Osteocyte (in vitro differentiated cells): ENCODE measurements around the gene TBCC. TPM values are rescaled to one million over a fixed set of nuclear protein-coding genes. Genes with fewer than 3 reads are reported as not detected.

ENCODE experiments used
- DNase-seq: peaks from one replicate; pipeline ENCODE4 v3.0.0; 2021; ENCODE audit warnings: mixed read lengths; ENCODE audit not compliant: unreplicated experiment; ENCODE audit errors: extremely low spot score
- H3K27ac Mint-ChIP-seq: one replicate; pipeline ENCODE4 v1.8.0; 2021; ENCODE audit warnings: mild to moderate bottlenecking, mixed read lengths; ENCODE audit not compliant: unreplicated experiment
- H3K27me3 Mint-ChIP-seq: one replicate; pipeline ENCODE4 v1.8.0; 2021; ENCODE audit warnings: mixed read lengths; ENCODE audit not compliant: unreplicated experiment
- H3K36me3 Mint-ChIP-seq: one replicate; pipeline ENCODE4 v1.8.0; 2021; ENCODE audit warnings: mixed read lengths; ENCODE audit not compliant: unreplicated experiment
- H3K4me1 Mint-ChIP-seq: one replicate; pipeline ENCODE4 v1.8.0; 2021; ENCODE audit warnings: mixed read lengths; ENCODE audit not compliant: unreplicated experiment
- H3K4me3 Mint-ChIP-seq: one replicate; pipeline ENCODE4 v1.8.0; 2021; ENCODE audit warnings: mild to moderate bottlenecking, moderate library complexity, mixed read lengths; ENCODE audit not compliant: unreplicated experiment
- H3K9me3 Mint-ChIP-seq: one replicate; pipeline ENCODE4 v1.8.0; 2021; ENCODE audit warnings: mixed read lengths; ENCODE audit not compliant: unreplicated experiment
- CTCF ChIP-seq: fragments of 200-600 bp; sonication (generic); IDR thresholded peaks from 2 replicates; pipeline ENCODE4 v1.5.0; 2021; ENCODE audit warnings: antibody characterized with exemption, mild to moderate bottlenecking, moderate library complexity
- total RNA-seq: library from RNA; stranded (reverse); gene quantifications from 2 replicates; pipeline ENCODE4 v1.2.1, GENCODE V29; 2021

Gene TBCC
- total RNA-seq, 1 donor from 2014 or later: 23.8 TPM

GRCh38 chr6:42762426-42762859, 16.5 kb upstream of the TBCC start:
- Mint-ChIP-seq H3K9me3 (no peaks in the 10 kb centered on the region), H3K27ac (no peak overlapping the region), H3K4me1 (peaks cover 7% of the 10 kb centered on the region), H3K36me3 (peaks cover 15% of the 10 kb centered on the region), H3K4me3 (no peak overlapping the region), H3K27me3 (no peaks in the 10 kb centered on the region)
- TF ChIP-seq CTCF: no peak
- DNase-seq: no peak

GRCh38 chr6:42761287-42762067, 15.6 kb upstream of the TBCC start:
- DNase-seq: no peak
- TF ChIP-seq CTCF: no peak
- no peaks in the 10 kb centered on the region for H3K27me3 Mint-ChIP-seq
- no peak overlapping the region for H3K27ac Mint-ChIP-seq
- no peaks in the 10 kb centered on the region for H3K9me3 Mint-ChIP-seq
- H3K4me1 Mint-ChIP-seq: peaks cover 6% of the 10 kb centered on the region
- peaks cover 15% of the 10 kb centered on the region for H3K36me3 Mint-ChIP-seq
- no peak overlapping the region for H3K4me3 Mint-ChIP-seq

- H3K4me1 Mint-ChIP-seq: no peaks in the 10 kb centered on the region
- peaks cover 17% of the 10 kb centered on the region for H3K36me3 Mint-ChIP-seq
- H3K27ac Mint-ChIP-seq: no peak overlapping the region
- no peak overlapping the region for H3K4me3 Mint-ChIP-seq
- TF ChIP-seq CTCF: no peak
- H3K9me3 Mint-ChIP-seq: no peaks in the 10 kb centered on the region
- no peaks in the 10 kb centered on the region for H3K27me3 Mint-ChIP-seq
- DNase-seq: no peak
Measured at GRCh38 chr6:42758756-42759430, 13.0 kb upstream of the TBCC start.

GRCh38 chr6:42756722-42757121, 10.8 kb upstream of the TBCC start:
- TF ChIP-seq CTCF: no peak
- Mint-ChIP-seq H3K27ac (no peak overlapping the region), H3K4me1 (no peaks in the 10 kb centered on the region), H3K9me3 (no peaks in the 10 kb centered on the region), H3K36me3 (peaks cover 13% of the 10 kb centered on the region), H3K4me3 (no peak overlapping the region), H3K27me3 (no peaks in the 10 kb centered on the region)
- DNase-seq: no peak

GRCh38 chr6:42754759-42755158, 8.9 kb upstream of the TBCC start:
- no peak for TF ChIP-seq CTCF
- Mint-ChIP-seq H3K36me3 (peaks cover 13% of the 10 kb centered on the region), H3K4me1 (peaks cover 5% of the 10 kb centered on the region), H3K27me3 (no peaks in the 10 kb centered on the region), H3K27ac (no peak overlapping the region), H3K4me3 (no peak overlapping the region), H3K9me3 (no peaks in the 10 kb centered on the region)
- no peak for DNase-seq
